ENCODE data around the gene MED27.

The MED27 gene

DNA sequence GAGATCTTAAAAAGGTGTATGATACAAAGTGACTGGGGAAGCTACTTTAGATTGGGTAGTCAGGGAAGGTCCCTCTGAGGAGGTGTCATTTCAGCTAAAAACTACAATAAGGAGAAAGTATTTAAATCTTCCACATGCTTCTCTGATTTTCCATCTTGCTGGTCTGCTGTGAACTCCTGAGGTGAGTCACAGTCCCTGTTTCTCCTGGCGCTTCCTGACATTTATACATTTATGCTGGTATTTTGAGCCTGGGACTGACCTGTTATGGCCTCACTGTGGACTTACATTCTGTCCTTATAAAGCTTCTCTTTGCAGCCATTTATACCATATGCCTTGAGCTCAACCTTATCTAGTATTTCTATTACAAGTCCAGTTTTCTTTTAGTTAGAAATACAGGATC is 95.1 kb downstream of the MED27 start:
- Histone ChIP-seq H3K27me3 (ENCODE audit: control insufficient read depth in 1 of 2, insufficient read depth in 2 of 2, low read length in 2 of 2) (no peaks in the 10 kb centered on the region), H3K27ac (ENCODE audit: low read depth, low read length) (no peak overlapping the region), H3K4me1 (ENCODE audit: insufficient read depth, low read length) (no peaks in the 10 kb centered on the region), H3K9me3 (ENCODE audit: low read length) (no peaks in the 10 kb centered on the region), H3K9ac (ENCODE audit: low read length) (no peak overlapping the region), H3K4me3 (ENCODE audit: low read depth in 1 of 2, low read length in 2 of 2) (no peak overlapping the region), H3K36me3 (ENCODE audit: insufficient read depth, low read length) (no peaks in the 10 kb centered on the region)

- Histone ChIP-seq H3K4me3 (ENCODE audit: low read depth in 1 of 2, low read length in 2 of 2) (no peak overlapping the region), H3K36me3 (ENCODE audit: insufficient read depth, low read length) (no peaks in the 10 kb centered on the region), H3K9me3 (ENCODE audit: low read length) (no peaks in the 10 kb centered on the region), H3K4me1 (ENCODE audit: insufficient read depth, low read length) (no peaks in the 10 kb centered on the region), H3K27ac (ENCODE audit: low read depth, low read length) (no peak overlapping the region), H3K9ac (ENCODE audit: low read length) (no peak overlapping the region), H3K27me3 (ENCODE audit: control insufficient read depth in 1 of 2, insufficient read depth in 2 of 2, low read length in 2 of 2) (no peaks in the 10 kb centered on the region)
Measured at GRCh38 chr9:131982671-131983239, 96.9 kb downstream of the MED27 start.

DNA sequence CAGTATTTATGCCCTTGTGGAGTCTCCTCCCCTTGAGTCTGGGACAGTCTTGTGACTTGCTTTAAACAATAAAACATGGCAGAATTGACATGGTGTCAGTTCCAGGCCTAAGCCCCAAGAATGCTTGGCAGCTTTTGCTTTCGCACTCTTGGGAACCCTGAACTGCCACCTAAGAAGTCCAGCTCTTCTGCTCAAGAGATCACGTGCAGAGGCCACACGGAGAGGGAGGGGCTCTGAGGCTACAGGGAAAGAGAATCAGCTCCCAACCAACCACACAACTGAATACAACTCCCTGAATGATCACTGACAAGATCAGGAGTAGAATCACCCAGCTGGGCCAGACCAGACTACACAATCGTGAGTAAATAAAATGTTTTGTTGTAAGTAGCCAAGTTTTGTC is 97.6 kb downstream of the MED27 start:
- no peak overlapping the region for H3K9ac ChIP-seq (ENCODE audit: low read length)
- H3K4me1 ChIP-seq (ENCODE audit: insufficient read depth, low read length), result no peaks in the 10 kb centered on the region
- H3K4me3 ChIP-seq (ENCODE audit: low read depth in 1 of 2, low read length in 2 of 2), result no peak overlapping the region
- H3K9me3 ChIP-seq (ENCODE audit: low read length), result no peaks in the 10 kb centered on the region
- H3K27me3 ChIP-seq (ENCODE audit: control insufficient read depth in 1 of 2, insufficient read depth in 2 of 2, low read length in 2 of 2), result no peaks in the 10 kb centered on the region
- no peak overlapping the region for H3K27ac ChIP-seq (ENCODE audit: low read depth, low read length)
- no peaks in the 10 kb centered on the region for H3K36me3 ChIP-seq (ENCODE audit: insufficient read depth, low read length)

- Histone ChIP-seq H3K27me3 (ENCODE audit: control insufficient read depth in 1 of 2, insufficient read depth in 2 of 2, low read length in 2 of 2) (no peaks in the 10 kb centered on the region), H3K4me1 (ENCODE audit: insufficient read depth, low read length) (no peaks in the 10 kb centered on the region), H3K4me3 (ENCODE audit: low read depth in 1 of 2, low read length in 2 of 2) (no peak overlapping the region), H3K36me3 (ENCODE audit: insufficient read depth, low read length) (no peaks in the 10 kb centered on the region), H3K27ac (ENCODE audit: low read depth, low read length) (no peak overlapping the region), H3K9ac (ENCODE audit: low read length) (no peak overlapping the region), H3K9me3 (ENCODE audit: low read length) (no peaks in the 10 kb centered on the region)
Measured at GRCh38 chr9:131981116-131981776, 98.4 kb downstream of the MED27 start.

- Histone ChIP-seq H3K4me3 (ENCODE audit: low read depth in 1 of 2, low read length in 2 of 2) (no peak overlapping the region), H3K9me3 (ENCODE audit: low read length) (no peaks in the 10 kb centered on the region), H3K9ac (ENCODE audit: low read length) (no peak overlapping the region), H3K27me3 (ENCODE audit: control insufficient read depth in 1 of 2, insufficient read depth in 2 of 2, low read length in 2 of 2) (no peaks in the 10 kb centered on the region), H3K36me3 (ENCODE audit: insufficient read depth, low read length) (no peaks in the 10 kb centered on the region), H3K27ac (ENCODE audit: low read depth, low read length) (no peak overlapping the region), H3K4me1 (ENCODE audit: insufficient read depth, low read length) (no peaks in the 10 kb centered on the region)
Measured at GRCh38 chr9:131980267-131981016, 99.2 kb downstream of the MED27 start.

- Histone ChIP-seq H3K9me3 (ENCODE audit: low read length) (no peaks in the 10 kb centered on the region), H3K27me3 (ENCODE audit: control insufficient read depth in 1 of 2, insufficient read depth in 2 of 2, low read length in 2 of 2) (no peaks in the 10 kb centered on the region), H3K4me1 (ENCODE audit: insufficient read depth, low read length) (no peaks in the 10 kb centered on the region), H3K36me3 (ENCODE audit: insufficient read depth, low read length) (no peaks in the 10 kb centered on the region), H3K27ac (ENCODE audit: low read depth, low read length) (no peak overlapping the region), H3K9ac (ENCODE audit: low read length) (no peak overlapping the region), H3K4me3 (ENCODE audit: low read depth in 1 of 2, low read length in 2 of 2) (no peak overlapping the region)
Measured at GRCh38 chr9:131977109-131977838, 102.4 kb downstream of the MED27 start.

GRCh38 chr9:131976157-131977108 is 103.2 kb downstream of the MED27 start:
- H3K4me3 ChIP-seq (ENCODE audit: low read depth in 1 of 2, low read length in 2 of 2), result no peak overlapping the region
- no peaks in the 10 kb centered on the region for H3K36me3 ChIP-seq (ENCODE audit: insufficient read depth, low read length)
- no peaks in the 10 kb centered on the region for H3K4me1 ChIP-seq (ENCODE audit: insufficient read depth, low read length)
- no peak overlapping the region for H3K9ac ChIP-seq (ENCODE audit: low read length)
- no peaks in the 10 kb centered on the region for H3K27me3 ChIP-seq (ENCODE audit: control insufficient read depth in 1 of 2, insufficient read depth in 2 of 2, low read length in 2 of 2)
- H3K9me3 ChIP-seq (ENCODE audit: low read length), result no peaks in the 10 kb centered on the region
- H3K27ac ChIP-seq (ENCODE audit: low read depth, low read length), result no peak overlapping the region

- Histone ChIP-seq H3K27ac (ENCODE audit: low read depth, low read length) (no peak overlapping the region), H3K27me3 (ENCODE audit: control insufficient read depth in 1 of 2, insufficient read depth in 2 of 2, low read length in 2 of 2) (no peaks in the 10 kb centered on the region), H3K36me3 (ENCODE audit: insufficient read depth, low read length) (no peaks in the 10 kb centered on the region), H3K9ac (ENCODE audit: low read length) (no peak overlapping the region), H3K4me3 (ENCODE audit: low read depth in 1 of 2, low read length in 2 of 2) (no peak overlapping the region), H3K4me1 (ENCODE audit: insufficient read depth, low read length) (no peaks in the 10 kb centered on the region), H3K9me3 (ENCODE audit: low read length) (no peaks in the 10 kb centered on the region)
Measured at GRCh38 chr9:131972889-131973288, 106.8 kb downstream of the MED27 start.

DNA sequence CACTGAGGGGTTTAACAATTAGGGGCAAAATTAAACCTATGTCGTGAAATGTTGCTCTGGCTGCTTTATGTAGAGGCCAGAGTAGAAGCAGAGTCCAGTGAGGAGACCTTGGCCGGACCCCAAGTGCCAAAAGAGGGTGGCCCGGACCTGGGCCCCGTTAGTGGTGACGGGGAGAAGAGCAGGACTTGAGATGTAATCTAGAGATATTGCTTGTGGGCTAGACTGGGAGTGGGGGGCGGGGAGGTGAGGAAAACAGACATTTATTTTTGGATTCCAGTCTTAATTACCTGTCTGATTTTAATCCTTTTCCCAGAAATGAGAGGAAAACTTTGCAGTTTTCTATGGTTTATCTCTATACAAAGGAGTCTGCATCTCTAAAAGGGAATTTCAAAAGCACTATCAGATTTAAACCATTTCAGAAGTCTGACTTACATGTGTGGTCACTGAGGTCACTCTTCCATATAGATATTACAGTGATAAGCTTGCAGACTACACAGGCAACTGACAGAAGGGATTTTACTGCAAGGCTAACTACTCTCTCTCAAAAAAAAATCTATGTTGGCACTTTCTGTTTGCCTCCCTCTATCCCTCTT is 108.1 kb downstream of the MED27 start:
- H3K9ac ChIP-seq (ENCODE audit: low read length), result no peak overlapping the region
- no peaks in the 10 kb centered on the region for H3K9me3 ChIP-seq (ENCODE audit: low read length)
- no peak overlapping the region for H3K4me3 ChIP-seq (ENCODE audit: low read depth in 1 of 2, low read length in 2 of 2)
- no peaks in the 10 kb centered on the region for H3K4me1 ChIP-seq (ENCODE audit: insufficient read depth, low read length)
- no peak overlapping the region for H3K27ac ChIP-seq (ENCODE audit: low read depth, low read length)
- no peaks in the 10 kb centered on the region for H3K27me3 ChIP-seq (ENCODE audit: control insufficient read depth in 1 of 2, insufficient read depth in 2 of 2, low read length in 2 of 2)
- no peaks in the 10 kb centered on the region for H3K36me3 ChIP-seq (ENCODE audit: insufficient read depth, low read length)

DNA sequence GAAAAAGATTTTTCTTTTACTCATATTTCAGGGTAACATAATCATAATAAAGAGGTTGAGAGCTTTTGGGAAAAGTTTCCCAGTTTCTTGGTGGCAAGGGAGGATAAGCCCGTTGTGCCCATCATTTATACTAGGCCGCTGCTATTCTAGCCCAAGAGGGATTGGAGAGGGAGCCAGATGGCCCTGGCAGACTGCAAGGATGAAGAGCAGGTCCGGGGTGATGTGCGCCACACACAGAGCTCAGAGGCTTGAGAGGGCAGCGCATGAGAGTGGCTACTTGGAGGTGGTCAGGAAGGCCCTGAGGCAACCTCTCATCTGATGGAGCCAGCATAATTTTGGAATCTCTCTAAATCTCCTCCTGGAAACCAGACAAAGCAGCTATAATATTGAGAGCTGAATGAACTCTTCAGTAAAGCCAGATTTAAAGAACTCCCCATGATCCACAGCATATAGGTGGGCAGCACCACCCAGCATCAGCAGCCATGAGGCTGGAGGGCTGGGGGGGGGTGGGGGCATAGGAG is 110.1 kb downstream of the MED27 start:
- Histone ChIP-seq H3K9me3 (ENCODE audit: low read length) (no peaks in the 10 kb centered on the region), H3K4me1 (ENCODE audit: insufficient read depth, low read length) (no peaks in the 10 kb centered on the region), H3K27ac (ENCODE audit: low read depth, low read length) (no peak overlapping the region), H3K9ac (ENCODE audit: low read length) (no peak overlapping the region), H3K27me3 (ENCODE audit: control insufficient read depth in 1 of 2, insufficient read depth in 2 of 2, low read length in 2 of 2) (no peaks in the 10 kb centered on the region), H3K36me3 (ENCODE audit: insufficient read depth, low read length) (no peaks in the 10 kb centered on the region), H3K4me3 (ENCODE audit: low read depth in 1 of 2, low read length in 2 of 2) (no peak overlapping the region)

Measured in muscle layer of colon (tissue), 2 donors.